Astrocyte (in vitro differentiated cells and primary cell): Measurements from ENCODE around the gene PPM1N. TPM values are rescaled to one million over a fixed set of nuclear protein-coding genes. Genes with fewer than 3 reads are reported as not detected.
A peak's percentile ranks its signal among the peaks of the same experiment; 100 is the strongest.

Experiments
- DNase-seq: peaks from one replicate; pipeline ENCODE4 v3.0.0-alpha.2; 2010; ENCODE audit warnings: low read depth
- FAIRE-seq: peaks from 2 replicates; lab custom pipeline; 2011; peaks lifted over from hg19 to GRCh38; lab: Jason Lieb, UNC
- H2AFZ ChIP-seq: 2 replicates; pipeline ENCODE4 v1.6.0; 2012; ENCODE audit warnings: low read depth, low read length, inconsistent platforms
- H3K27ac ChIP-seq: 2 replicates; pipeline ENCODE4 v1.5.1; 2011; ENCODE audit warnings: low read depth, low read length, inconsistent platforms
- H3K27me3 ChIP-seq: 2 replicates; pipeline ENCODE4 v1.6.0; 2011; ENCODE audit warnings: low read length, inconsistent platforms; ENCODE audit not compliant: insufficient read depth
- H3K36me3 ChIP-seq: 2 replicates; pipeline ENCODE4 v1.5.1; 2011; ENCODE audit warnings: low read length, inconsistent platforms; ENCODE audit not compliant: insufficient read depth
- H3K4me1 ChIP-seq: 2 replicates; pipeline ENCODE4 v1.5.1; 2011; ENCODE audit warnings: low read length, inconsistent platforms; ENCODE audit not compliant: insufficient read depth
- H3K4me2 ChIP-seq: 2 replicates; pipeline ENCODE4 v1.6.0; 2012; ENCODE audit warnings: low read length, inconsistent platforms
- H3K4me3 ChIP-seq: 2 replicates; pipeline ENCODE4 v1.5.1; 2011; ENCODE audit warnings: low read depth, mild to moderate bottlenecking, low read length, inconsistent platforms; ENCODE audit not compliant: insufficient read depth
- H3K79me2 ChIP-seq: 2 replicates; pipeline ENCODE4 v1.6.0; 2012; ENCODE audit warnings: mild to moderate bottlenecking, low read length, inconsistent platforms; ENCODE audit not compliant: insufficient read depth
- H3K9ac ChIP-seq: 2 replicates; pipeline ENCODE4 v1.6.0; 2012; ENCODE audit warnings: mild to moderate bottlenecking, low read length, inconsistent platforms
- H3K9me3 ChIP-seq: 2 replicates; pipeline ENCODE4 v1.5.1; 2012; ENCODE audit warnings: low read depth, mild to moderate bottlenecking, low read length, inconsistent platforms; ENCODE audit not compliant: insufficient read depth
- H4K20me1 ChIP-seq: 2 replicates; pipeline ENCODE4 v1.6.0; 2012; ENCODE audit warnings: low read length, inconsistent platforms; ENCODE audit not compliant: insufficient read depth
- H3K27ac Mint-ChIP-seq: one replicate; pipeline ENCODE4 v1.8.0; 2021; ENCODE audit warnings: mild to moderate bottlenecking, mixed read lengths; ENCODE audit not compliant: unreplicated experiment
- H3K27me3 Mint-ChIP-seq: one replicate; pipeline ENCODE4 v1.8.0; 2021; ENCODE audit warnings: low read depth, mixed read lengths; ENCODE audit not compliant: unreplicated experiment
- H3K36me3 Mint-ChIP-seq: one replicate; pipeline ENCODE4 v1.8.0; 2021; ENCODE audit warnings: low read depth, mixed read lengths; ENCODE audit not compliant: unreplicated experiment
- H3K4me1 Mint-ChIP-seq: one replicate; pipeline ENCODE4 v1.8.0; 2021; ENCODE audit warnings: low read depth, mixed read lengths; ENCODE audit not compliant: unreplicated experiment
- H3K4me3 Mint-ChIP-seq: one replicate; pipeline ENCODE4 v1.8.0; 2021; ENCODE audit warnings: mild to moderate bottlenecking, moderate library complexity, mixed read lengths; ENCODE audit not compliant: unreplicated experiment
- H3K9me3 Mint-ChIP-seq: one replicate; pipeline ENCODE4 v1.8.0; 2021; ENCODE audit warnings: mild to moderate bottlenecking, mixed read lengths; ENCODE audit not compliant: unreplicated experiment
- CTCF ChIP-seq: IDR thresholded peaks from 2 replicates; pipeline ENCODE4 v1.5.1; 2011; ENCODE audit warnings: low read depth, mild to moderate bottlenecking, inconsistent platforms, low read length, moderate library complexity; ENCODE audit not compliant: insufficient read depth
- EZH2 ChIP-seq: IDR thresholded peaks from 2 replicates; pipeline ENCODE4 v1.6.1; 2012; ENCODE audit warnings: mild to moderate bottlenecking, low read length, inconsistent platforms; ENCODE audit not compliant: insufficient read depth
- total RNA-seq: library from RNA; stranded (reverse); gene quantifications from 2 replicates; pipeline ENCODE4 v1.2.1, GENCODE V29; 2021

Gene PPM1N
- total RNA-seq, 1 donor from 2014 or later = 1.3 TPM

GRCh38 chr19:45517641-45518468 is 19.6 kb downstream of the PPM1N start:
- H3K27ac Mint-ChIP-seq = no peak overlapping the region
- no peaks in the 10 kb centered on the region for H3K27me3 Mint-ChIP-seq
- no peak overlapping the region for H2AFZ ChIP-seq
- H3K27ac ChIP-seq = no peak overlapping the region
- H3K36me3 Mint-ChIP-seq = peaks cover 18% of the 10 kb centered on the region
- FAIRE-seq (no peak), DNase-seq (no peak)
- peaks cover 12% of the 10 kb centered on the region for H3K4me1 ChIP-seq
- TF ChIP-seq CTCF (no peak), EZH2 (no peak)
- peaks cover 19% of the 10 kb centered on the region for H3K4me1 Mint-ChIP-seq
- no peak overlapping the region for H3K4me2 ChIP-seq
- no peaks in the 10 kb centered on the region for H3K27me3 ChIP-seq
- no peaks in the 10 kb centered on the region for H3K9me3 Mint-ChIP-seq
- no peak overlapping the region for H3K9ac ChIP-seq
- H3K9me3 ChIP-seq = no peaks in the 10 kb centered on the region
- peaks cover 92% of the 10 kb centered on the region for H4K20me1 ChIP-seq
- peak overlapping the region; percentile 40 for H3K4me3 Mint-ChIP-seq
- no peak overlapping the region for H3K4me3 ChIP-seq
- peaks cover 39% of the 10 kb centered on the region for H3K36me3 ChIP-seq
- peaks cover 72% of the 10 kb centered on the region for H3K79me2 ChIP-seq

DNA sequence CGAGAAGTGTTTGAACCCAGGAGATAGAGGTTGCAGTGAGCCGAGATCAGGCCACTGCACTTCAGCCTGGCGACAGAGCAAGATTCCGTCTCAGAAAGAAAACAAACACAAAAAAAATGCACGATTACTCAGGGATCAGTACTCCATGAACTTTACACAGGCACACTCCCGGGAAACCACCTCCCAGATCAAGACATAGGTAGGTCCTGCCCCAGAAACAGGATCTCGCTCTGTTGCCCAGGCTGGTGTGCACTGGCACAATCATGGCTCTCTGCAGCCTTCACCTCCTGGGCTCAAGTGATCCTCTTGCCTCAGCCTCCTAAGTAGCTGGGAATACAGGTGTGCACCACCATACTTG is 20.2 kb downstream of the PPM1N start:
- H3K9ac ChIP-seq = no peak overlapping the region
- H3K9me3 ChIP-seq = no peaks in the 10 kb centered on the region
- Mint-ChIP-seq H3K4me3 (no peak overlapping the region), H3K4me1 (peaks cover 20% of the 10 kb centered on the region), H3K27ac (no peak overlapping the region), H3K27me3 (no peaks in the 10 kb centered on the region), H3K36me3 (peaks cover 19% of the 10 kb centered on the region), H3K9me3 (no peaks in the 10 kb centered on the region)
- no peaks in the 10 kb centered on the region for H3K27me3 ChIP-seq
- TF ChIP-seq CTCF = no peak
- no peak for TF ChIP-seq EZH2
- H3K27ac ChIP-seq = no peak overlapping the region
- H3K4me2 ChIP-seq = no peak overlapping the region
- peaks cover 14% of the 10 kb centered on the region for H3K4me1 ChIP-seq
- peaks cover 38% of the 10 kb centered on the region for H3K36me3 ChIP-seq
- FAIRE-seq (no peak), DNase-seq (no peak)
- peaks cover 91% of the 10 kb centered on the region for H4K20me1 ChIP-seq
- H3K4me3 ChIP-seq = no peak overlapping the region
- no peak overlapping the region for H2AFZ ChIP-seq
- peaks cover 66% of the 10 kb centered on the region for H3K79me2 ChIP-seq
